Neural cell (in vitro differentiated cells): Measurements from ENCODE around the gene BRSK2. TPM values are rescaled to one million over a fixed set of nuclear protein-coding genes. Genes with fewer than 3 reads are reported as not detected.

ENCODE experiments used
- H2AFZ ChIP-seq: fragments of 200-600, 300-800 bp; sonication (generic), shearing (Covaris generic); 2 replicates; pipeline ENCODE4 v1.6.0; 2014; ENCODE audit warnings: low read depth, mild to moderate bottlenecking, antibody characterized with exemption, low read length, moderate library complexity
- H3F3A ChIP-seq: fragments of 200-600 bp; shearing (Covaris generic); 2 replicates; pipeline ENCODE4 v1.6.1; 2016; ENCODE audit warnings: mild to moderate bottlenecking, moderate library complexity, mixed read lengths, antibody characterized with exemption, low read length; ENCODE audit not compliant: insufficient read depth, poor library complexity, severe bottlenecking
- H3K27ac ChIP-seq: fragments of 200-600, 300-800 bp; sonication (generic), shearing (Covaris generic); 2 replicates; pipeline ENCODE4 v1.5.1; 2014; ENCODE audit warnings: mild to moderate bottlenecking, low read length, moderate library complexity
- H3K27me3 ChIP-seq: fragments of 300-800, 200-600 bp; sonication (generic), shearing (Covaris generic); 2 replicates; pipeline ENCODE4 v1.6.0; 2014; ENCODE audit warnings: mild to moderate bottlenecking, low read depth, low read length, moderate library complexity; ENCODE audit not compliant: insufficient read depth
- H3K36me3 ChIP-seq: fragments of 300-800, 200-600 bp; sonication (generic), shearing (Covaris generic); 2 replicates; pipeline ENCODE4 v1.5.1; 2014; ENCODE audit warnings: mild to moderate bottlenecking, antibody characterized with exemption, low read length, moderate library complexity; ENCODE audit not compliant: insufficient read depth
- H3K4me2 ChIP-seq: fragments of 300-800, 200-600 bp; sonication (generic), shearing (Covaris generic); 2 replicates; pipeline ENCODE4 v1.6.0; 2014; ENCODE audit warnings: mild to moderate bottlenecking, low read length
- H3K4me3 ChIP-seq: fragments of 300-800, 200-600 bp; sonication (generic), shearing (Covaris generic); 2 replicates; pipeline ENCODE4 v1.5.1; 2014; ENCODE audit warnings: mild to moderate bottlenecking, low read length, moderate library complexity
- H3K79me2 ChIP-seq: fragments of 200-600 bp; shearing (Covaris generic); replicated peaks from 2 replicates; pipeline ENCODE4 v1.6.0; 2014; ENCODE audit warnings: mild to moderate bottlenecking, low read length, moderate library complexity; ENCODE audit not compliant: insufficient read depth
- H3K9ac ChIP-seq: fragments of 300-800, 200-600 bp; sonication (generic), shearing (Covaris generic); 2 replicates; pipeline ENCODE4 v1.6.1; 2016; ENCODE audit warnings: mild to moderate bottlenecking, low read length, mixed read lengths
- H3K9me2 ChIP-seq: fragments of 200-600 bp; shearing (Covaris generic); 2 replicates; pipeline ENCODE4 v1.6.1; 2016; ENCODE audit warnings: mild to moderate bottlenecking, low read length, mixed read lengths; ENCODE audit not compliant: insufficient read depth
- H3K9me3 ChIP-seq: fragments of 200-600, 300-800 bp; sonication (generic), shearing (Covaris generic); 2 replicates; pipeline ENCODE4 v1.6.1; 2016; ENCODE audit warnings: mild to moderate bottlenecking, mixed run types, low read length, moderate library complexity, mixed read lengths
- H4K20me1 ChIP-seq: fragments of 200-600 bp; shearing (Covaris generic); 2 replicates; pipeline ENCODE4 v1.6.1; 2016; ENCODE audit warnings: mild to moderate bottlenecking, mixed run types; ENCODE audit not compliant: insufficient read depth
- EP300 ChIP-seq: fragments of 450-650 bp; conservative IDR thresholded peaks from 2 replicates; pipeline ENCODE4 v1.6.1; 2014; ENCODE audit warnings: antibody characterized with exemption, mild to moderate bottlenecking, moderate library complexity; ENCODE audit not compliant: poor library complexity, severe bottlenecking
- EZH2 ChIP-seq: fragments of 200-600, 300-800 bp; shearing (Covaris generic), sonication (generic); IDR thresholded peaks from 2 replicates; pipeline ENCODE4 v1.6.1; 2014; ENCODE audit warnings: antibody characterized with exemption, low read length, borderline replicate concordance, mild to moderate bottlenecking; ENCODE audit not compliant: insufficient read depth, poor library complexity, severe bottlenecking
- MXI1 ChIP-seq: fragments of 450-650 bp; conservative IDR thresholded peaks from 2 replicates; pipeline ENCODE4 v1.6.1; 2014; ENCODE audit warnings: antibody characterized with exemption, mild to moderate bottlenecking; ENCODE audit not compliant: poor library complexity, severe bottlenecking
- POLR2AphosphoS5 ChIP-seq: IDR thresholded peaks from 2 replicates; pipeline ENCODE4 v1.6.1; 2012
- RAD21 ChIP-seq: fragments of 450-650 bp; conservative IDR thresholded peaks from 2 replicates; pipeline ENCODE4 v1.6.1; 2014; ENCODE audit warnings: antibody characterized with exemption, mild to moderate bottlenecking, moderate library complexity
- SMC3 ChIP-seq: fragments of 450-650 bp; conservative IDR thresholded peaks from 2 replicates; pipeline ENCODE4 v1.6.1; 2014; ENCODE audit warnings: antibody characterized with exemption, mild to moderate bottlenecking, moderate library complexity; ENCODE audit not compliant: poor library complexity
- TAF1 ChIP-seq: IDR thresholded peaks from 2 replicates; pipeline ENCODE4 v1.6.1; 2012; ENCODE audit warnings: low read depth
- polyA plus RNA-seq: library from polyadenylated mRNA; depleted of rRNA; stranded (reverse); fragments of >200 nt; gene quantifications from 2 replicates; pipeline ENCODE4 v1.2.3, GENCODE V29; 2014
- TF ChIP-seq, protein P1 (sequence below): fragments of 450-650 bp; IDR thresholded peaks from 2 replicates; pipeline ENCODE4 v1.5.1; 2014; ENCODE audit warnings: antibody characterized with exemption, mild to moderate bottlenecking, moderate library complexity; ENCODE audit not compliant: poor library complexity, severe bottlenecking
- TF ChIP-seq, protein P2 (sequence below): IDR thresholded peaks from 2 replicates; pipeline ENCODE4 v1.6.1; 2012; ENCODE audit warnings: borderline replicate concordance

BRSK2 gene
- polyA plus RNA-seq, 1 donor from 2014 or later: 47.5 TPM

DNA sequence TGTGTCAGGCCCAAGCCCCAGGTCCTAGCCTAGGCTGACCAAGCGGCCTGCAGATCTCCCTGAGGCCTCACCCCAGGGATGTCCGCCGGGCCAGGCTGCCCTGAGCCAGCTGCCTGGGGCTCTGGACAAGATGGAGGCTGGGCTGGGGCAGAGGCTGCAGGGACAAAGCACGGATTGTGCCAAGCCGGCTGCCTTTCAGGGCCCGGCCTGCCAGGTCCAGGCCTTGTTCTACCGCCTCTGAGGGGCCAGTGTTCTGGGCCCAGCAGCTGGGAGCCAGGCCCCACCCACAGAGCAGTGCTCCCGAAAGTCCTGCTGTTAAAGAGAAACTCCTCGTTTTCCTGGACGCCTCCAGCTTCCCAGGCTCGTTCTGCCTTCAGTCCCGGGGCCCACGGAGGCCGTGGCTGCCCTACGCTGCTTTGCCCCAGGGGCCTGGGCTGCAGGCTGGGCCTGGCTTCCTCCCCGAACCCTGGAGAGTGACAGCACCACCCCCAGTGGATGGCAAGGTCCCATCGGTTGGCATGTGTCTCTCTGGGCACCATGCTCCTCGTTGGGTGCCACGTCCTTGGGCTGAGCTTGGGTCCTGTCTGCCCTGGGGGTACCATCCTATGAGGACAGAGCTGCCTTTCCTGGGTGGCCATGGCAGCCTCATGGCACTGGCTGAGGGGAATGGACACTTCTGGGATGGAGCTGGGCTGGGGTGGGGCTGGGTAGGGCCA, 7.6 kb downstream of the BRSK2 start:
- Histone ChIP-seq H3K9me2 (no peaks in the 10 kb centered on the region), H4K20me1 (peaks cover 41% of the 10 kb centered on the region), H3K4me3 (no peak overlapping the region), H3K9ac (no peak overlapping the region), H3K36me3 (no peaks in the 10 kb centered on the region), H3F3A (no peaks in the 10 kb centered on the region), H3K27me3 (no peaks in the 10 kb centered on the region), H3K27ac (no peak overlapping the region), H3K79me2 (peaks cover 79% of the 10 kb centered on the region), H3K9me3 (no peaks in the 10 kb centered on the region), H2AFZ (no peak overlapping the region), H3K4me2 (no peak overlapping the region)
- TF ChIP-seq POLR2AphosphoS5 (no peak), SMC3 (no peak), EP300 (no peak), MXI1 (no peak), EZH2 (no peak), TAF1 (no peak), RAD21 (no peak)
- TF ChIP-seq, protein P1, sequence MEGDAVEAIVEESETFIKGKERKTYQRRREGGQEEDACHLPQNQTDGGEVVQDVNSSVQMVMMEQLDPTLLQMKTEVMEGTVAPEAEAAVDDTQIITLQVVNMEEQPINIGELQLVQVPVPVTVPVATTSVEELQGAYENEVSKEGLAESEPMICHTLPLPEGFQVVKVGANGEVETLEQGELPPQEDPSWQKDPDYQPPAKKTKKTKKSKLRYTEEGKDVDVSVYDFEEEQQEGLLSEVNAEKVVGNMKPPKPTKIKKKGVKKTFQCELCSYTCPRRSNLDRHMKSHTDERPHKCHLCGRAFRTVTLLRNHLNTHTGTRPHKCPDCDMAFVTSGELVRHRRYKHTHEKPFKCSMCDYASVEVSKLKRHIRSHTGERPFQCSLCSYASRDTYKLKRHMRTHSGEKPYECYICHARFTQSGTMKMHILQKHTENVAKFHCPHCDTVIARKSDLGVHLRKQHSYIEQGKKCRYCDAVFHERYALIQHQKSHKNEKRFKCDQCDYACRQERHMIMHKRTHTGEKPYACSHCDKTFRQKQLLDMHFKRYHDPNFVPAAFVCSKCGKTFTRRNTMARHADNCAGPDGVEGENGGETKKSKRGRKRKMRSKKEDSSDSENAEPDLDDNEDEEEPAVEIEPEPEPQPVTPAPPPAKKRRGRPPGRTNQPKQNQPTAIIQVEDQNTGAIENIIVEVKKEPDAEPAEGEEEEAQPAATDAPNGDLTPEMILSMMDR: no peak
- TF ChIP-seq, protein P2, sequence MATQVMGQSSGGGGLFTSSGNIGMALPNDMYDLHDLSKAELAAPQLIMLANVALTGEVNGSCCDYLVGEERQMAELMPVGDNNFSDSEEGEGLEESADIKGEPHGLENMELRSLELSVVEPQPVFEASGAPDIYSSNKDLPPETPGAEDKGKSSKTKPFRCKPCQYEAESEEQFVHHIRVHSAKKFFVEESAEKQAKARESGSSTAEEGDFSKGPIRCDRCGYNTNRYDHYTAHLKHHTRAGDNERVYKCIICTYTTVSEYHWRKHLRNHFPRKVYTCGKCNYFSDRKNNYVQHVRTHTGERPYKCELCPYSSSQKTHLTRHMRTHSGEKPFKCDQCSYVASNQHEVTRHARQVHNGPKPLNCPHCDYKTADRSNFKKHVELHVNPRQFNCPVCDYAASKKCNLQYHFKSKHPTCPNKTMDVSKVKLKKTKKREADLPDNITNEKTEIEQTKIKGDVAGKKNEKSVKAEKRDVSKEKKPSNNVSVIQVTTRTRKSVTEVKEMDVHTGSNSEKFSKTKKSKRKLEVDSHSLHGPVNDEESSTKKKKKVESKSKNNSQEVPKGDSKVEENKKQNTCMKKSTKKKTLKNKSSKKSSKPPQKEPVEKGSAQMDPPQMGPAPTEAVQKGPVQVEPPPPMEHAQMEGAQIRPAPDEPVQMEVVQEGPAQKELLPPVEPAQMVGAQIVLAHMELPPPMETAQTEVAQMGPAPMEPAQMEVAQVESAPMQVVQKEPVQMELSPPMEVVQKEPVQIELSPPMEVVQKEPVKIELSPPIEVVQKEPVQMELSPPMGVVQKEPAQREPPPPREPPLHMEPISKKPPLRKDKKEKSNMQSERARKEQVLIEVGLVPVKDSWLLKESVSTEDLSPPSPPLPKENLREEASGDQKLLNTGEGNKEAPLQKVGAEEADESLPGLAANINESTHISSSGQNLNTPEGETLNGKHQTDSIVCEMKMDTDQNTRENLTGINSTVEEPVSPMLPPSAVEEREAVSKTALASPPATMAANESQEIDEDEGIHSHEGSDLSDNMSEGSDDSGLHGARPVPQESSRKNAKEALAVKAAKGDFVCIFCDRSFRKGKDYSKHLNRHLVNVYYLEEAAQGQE: no peak

DNA sequence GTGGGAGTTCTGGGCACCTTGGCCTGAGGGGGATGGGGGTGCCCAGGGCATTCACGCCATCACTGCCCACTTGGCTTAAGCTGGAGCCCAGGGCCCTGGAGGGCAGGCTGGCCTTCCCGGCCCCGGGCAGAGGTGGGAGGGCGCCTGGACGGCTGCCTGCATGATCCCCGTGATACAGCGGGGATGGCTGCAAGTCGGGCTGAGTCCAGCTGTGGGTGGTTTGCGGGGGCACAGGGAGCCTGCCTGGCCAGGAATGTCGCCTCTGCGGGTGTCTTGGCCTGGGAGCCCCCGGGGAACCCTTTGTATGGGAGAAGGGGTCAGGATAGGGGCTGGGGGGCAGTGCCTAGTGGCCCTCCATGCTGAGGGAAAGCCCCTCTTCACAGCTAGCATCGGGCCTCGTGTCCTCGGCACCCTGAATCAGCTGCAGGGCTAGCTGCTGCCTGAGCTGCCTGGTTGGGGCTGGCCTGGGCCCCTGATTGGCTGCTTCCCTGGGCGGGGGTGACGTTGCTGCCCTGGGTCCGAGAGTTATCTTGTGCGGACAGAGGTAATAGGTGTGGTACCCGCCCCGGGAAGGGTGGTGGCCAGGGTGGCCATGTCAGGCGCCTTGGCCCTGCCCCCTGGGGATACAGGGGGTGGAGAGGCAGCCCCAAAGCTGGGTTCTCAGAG, 8.3 kb downstream of the BRSK2 start:
- H3K27me3 ChIP-seq: no peaks in the 10 kb centered on the region
- no peak overlapping the region for H3K27ac ChIP-seq
- no peaks in the 10 kb centered on the region for H3K36me3 ChIP-seq
- H3K9me3 ChIP-seq: no peaks in the 10 kb centered on the region
- no peak overlapping the region for H2AFZ ChIP-seq
- no peaks in the 10 kb centered on the region for H3F3A ChIP-seq
- H3K4me3 ChIP-seq: no peak overlapping the region
- no peak overlapping the region for H3K4me2 ChIP-seq
- H3K79me2 ChIP-seq: peaks cover 79% of the 10 kb centered on the region
- H4K20me1 ChIP-seq: peaks cover 42% of the 10 kb centered on the region
- no peak overlapping the region for H3K9ac ChIP-seq
- H3K9me2 ChIP-seq: no peaks in the 10 kb centered on the region
- TF ChIP-seq, protein P2: no peak
- no peak for TF ChIP-seq MXI1
- no peak for TF ChIP-seq POLR2AphosphoS5
- TF ChIP-seq TAF1: no peak
- no peak for TF ChIP-seq EP300
- TF ChIP-seq RAD21: no peak
- TF ChIP-seq, protein P1: no peak
- no peak for TF ChIP-seq SMC3
- TF ChIP-seq EZH2: no peak
